ENCODE data around the gene NMRK2. TPM values are rescaled to one million over a fixed set of nuclear protein-coding genes. Genes with fewer than 3 reads are reported as not detected.
A peak's percentile ranks its signal among the peaks of the same experiment; 100 is the strongest.

Gene NMRK2
- total and polyA plus RNA-seq, 2 of the 13 experiments (the other 11 are each of a cell fraction or from before 2014, with no cell fraction given): not detected

GRCh38 chr19:3970808-3971598, 38.1 kb downstream of the NMRK2 start, which contains the start of gene DAPK3 (continued):
- TF ChIP-seq HMGA1 (CRISPR knock-in tag; conservative IDR thresholded peaks at IDR 0.05) (no peak), ZNF513 (CRISPR knock-in tag; conservative IDR thresholded peaks at IDR 0.05) (no peak), HBP1 (CRISPR knock-in tag; IDR thresholded peaks at IDR 0.05; ENCODE audit: low read depth) (0 out of 2 replicates have a peak, but pooled peaks have one; percentile 68), PHB2 (IDR thresholded peaks at IDR 0.05; ENCODE audit: partially characterized antibody) (no peak), ZNF235 (CRISPR knock-in tag; IDR thresholded peaks at IDR 0.05; ENCODE audit: borderline replicate concordance) (no peak), SRSF4 (IDR thresholded peaks at IDR 0.05; ENCODE audit: low read depth, low read length, poor library complexity, severe bottlenecking) (no peak), ZHX2 (IDR thresholded peaks at IDR 0.05; ENCODE audit: low read depth) (0 out of 2 replicates have a peak, but pooled peaks have one; percentile 34), ZHX2 (CRISPR knock-in tag; IDR thresholded peaks at IDR 0.05; ENCODE audit: borderline replicate concordance) (no peak), IRF2 (CRISPR knock-in tag; IDR thresholded peaks at IDR 0.05) (peak; percentile 55; the same call in 1 of the 2 replicates), THYN1 (CRISPR knock-in tag; IDR thresholded peaks at IDR 0.05; ENCODE audit: borderline replicate concordance, low read depth) (no peak), ZNF839 (CRISPR knock-in tag; IDR thresholded peaks at IDR 0.05; ENCODE audit: borderline replicate concordance) (no peak), ZNF24 (IDR thresholded peaks at IDR 0.05) (no peak), KLF13 (CRISPR knock-in tag; IDR thresholded peaks at IDR 0.05) (no peak), STAG1 (CRISPR knock-in tag; IDR thresholded peaks at IDR 0.05) (no peak), THAP11 (CRISPR knock-in tag; IDR thresholded peaks at IDR 0.05) (peak; percentile 89), ZNF205 (CRISPR knock-in tag; IDR thresholded peaks at IDR 0.05) (no peak), ZFP62 (CRISPR knock-in tag; IDR thresholded peaks at IDR 0.05) (no peak), ZNF598 (CRISPR knock-in tag; IDR thresholded peaks at IDR 0.05; ENCODE audit: borderline replicate concordance) (peak; percentile 42; the same call in 1 of the 2 replicates), ZNF512 (CRISPR knock-in tag; IDR thresholded peaks at IDR 0.05) (no peak)
